Measurements from ENCODE around the gene MPP2. TPM values are rescaled to one million over a fixed set of nuclear protein-coding genes. Genes with fewer than 3 reads are reported as not detected.
"Not testable (repeated sequence)": the region's sequence is repeated elsewhere in the genome, so short reads cannot be mapped to it uniquely, and the experiment has no call there.

MPP2 gene
- polyA plus RNA-seq, 1 donor from 2014 or later: 25.5 TPM

DNA sequence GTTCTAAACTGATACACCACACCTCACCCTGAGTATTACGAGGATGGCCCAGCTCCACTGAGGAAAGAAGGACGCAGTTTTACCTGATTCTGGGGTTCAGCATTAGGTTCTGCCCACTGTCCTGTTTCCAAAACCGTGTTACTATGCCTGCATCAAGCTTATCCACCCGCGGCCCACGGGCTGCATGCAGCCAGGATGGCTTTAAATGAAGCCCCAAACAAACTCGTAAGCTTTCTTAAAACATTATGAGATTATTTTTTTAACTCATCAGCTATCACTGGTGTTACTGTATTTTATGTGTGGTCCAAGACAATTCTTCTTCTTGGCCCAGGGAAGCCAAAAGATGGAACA is 64.4 kb downstream of the MPP2 start:
- H2AFZ ChIP-seq (ENCODE audit: low read depth, low read length): no peak overlapping the region
- no peaks in the 10 kb centered on the region for H3K27me3 ChIP-seq (ENCODE audit: insufficient read depth, low read depth, low read length)
- no peaks in the 10 kb centered on the region for H3K9me2 ChIP-seq (ENCODE audit: insufficient read depth, low read length)
- H3K9ac ChIP-seq (ENCODE audit: low read length): no peak overlapping the region
- H3K79me2 ChIP-seq (replicated peaks; ENCODE audit: insufficient read depth, low read length): no peaks in the 10 kb centered on the region
- no peak overlapping the region for H3K27ac ChIP-seq (ENCODE audit: low read length)
- TF ChIP-seq RAD21 (conservative IDR thresholded peaks at IDR 0.05) (no peak), TAF1 (IDR thresholded peaks at IDR 0.05; ENCODE audit: low read depth) (no peak), SMC3 (conservative IDR thresholded peaks at IDR 0.05; ENCODE audit: poor library complexity) (no peak), POLR2AphosphoS5 (IDR thresholded peaks at IDR 0.05) (no peak), EP300 (conservative IDR thresholded peaks at IDR 0.05; ENCODE audit: poor library complexity, severe bottlenecking) (no peak), EZH2 (IDR thresholded peaks at IDR 0.05; ENCODE audit: borderline replicate concordance, insufficient read depth, low read length, poor library complexity, severe bottlenecking) (no peak), MXI1 (conservative IDR thresholded peaks at IDR 0.05; ENCODE audit: poor library complexity, severe bottlenecking) (no peak)
- TF ChIP-seq, protein P1, sequence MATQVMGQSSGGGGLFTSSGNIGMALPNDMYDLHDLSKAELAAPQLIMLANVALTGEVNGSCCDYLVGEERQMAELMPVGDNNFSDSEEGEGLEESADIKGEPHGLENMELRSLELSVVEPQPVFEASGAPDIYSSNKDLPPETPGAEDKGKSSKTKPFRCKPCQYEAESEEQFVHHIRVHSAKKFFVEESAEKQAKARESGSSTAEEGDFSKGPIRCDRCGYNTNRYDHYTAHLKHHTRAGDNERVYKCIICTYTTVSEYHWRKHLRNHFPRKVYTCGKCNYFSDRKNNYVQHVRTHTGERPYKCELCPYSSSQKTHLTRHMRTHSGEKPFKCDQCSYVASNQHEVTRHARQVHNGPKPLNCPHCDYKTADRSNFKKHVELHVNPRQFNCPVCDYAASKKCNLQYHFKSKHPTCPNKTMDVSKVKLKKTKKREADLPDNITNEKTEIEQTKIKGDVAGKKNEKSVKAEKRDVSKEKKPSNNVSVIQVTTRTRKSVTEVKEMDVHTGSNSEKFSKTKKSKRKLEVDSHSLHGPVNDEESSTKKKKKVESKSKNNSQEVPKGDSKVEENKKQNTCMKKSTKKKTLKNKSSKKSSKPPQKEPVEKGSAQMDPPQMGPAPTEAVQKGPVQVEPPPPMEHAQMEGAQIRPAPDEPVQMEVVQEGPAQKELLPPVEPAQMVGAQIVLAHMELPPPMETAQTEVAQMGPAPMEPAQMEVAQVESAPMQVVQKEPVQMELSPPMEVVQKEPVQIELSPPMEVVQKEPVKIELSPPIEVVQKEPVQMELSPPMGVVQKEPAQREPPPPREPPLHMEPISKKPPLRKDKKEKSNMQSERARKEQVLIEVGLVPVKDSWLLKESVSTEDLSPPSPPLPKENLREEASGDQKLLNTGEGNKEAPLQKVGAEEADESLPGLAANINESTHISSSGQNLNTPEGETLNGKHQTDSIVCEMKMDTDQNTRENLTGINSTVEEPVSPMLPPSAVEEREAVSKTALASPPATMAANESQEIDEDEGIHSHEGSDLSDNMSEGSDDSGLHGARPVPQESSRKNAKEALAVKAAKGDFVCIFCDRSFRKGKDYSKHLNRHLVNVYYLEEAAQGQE (IDR thresholded peaks at IDR 0.05; ENCODE audit: borderline replicate concordance): no peak
- TF ChIP-seq, protein P2, sequence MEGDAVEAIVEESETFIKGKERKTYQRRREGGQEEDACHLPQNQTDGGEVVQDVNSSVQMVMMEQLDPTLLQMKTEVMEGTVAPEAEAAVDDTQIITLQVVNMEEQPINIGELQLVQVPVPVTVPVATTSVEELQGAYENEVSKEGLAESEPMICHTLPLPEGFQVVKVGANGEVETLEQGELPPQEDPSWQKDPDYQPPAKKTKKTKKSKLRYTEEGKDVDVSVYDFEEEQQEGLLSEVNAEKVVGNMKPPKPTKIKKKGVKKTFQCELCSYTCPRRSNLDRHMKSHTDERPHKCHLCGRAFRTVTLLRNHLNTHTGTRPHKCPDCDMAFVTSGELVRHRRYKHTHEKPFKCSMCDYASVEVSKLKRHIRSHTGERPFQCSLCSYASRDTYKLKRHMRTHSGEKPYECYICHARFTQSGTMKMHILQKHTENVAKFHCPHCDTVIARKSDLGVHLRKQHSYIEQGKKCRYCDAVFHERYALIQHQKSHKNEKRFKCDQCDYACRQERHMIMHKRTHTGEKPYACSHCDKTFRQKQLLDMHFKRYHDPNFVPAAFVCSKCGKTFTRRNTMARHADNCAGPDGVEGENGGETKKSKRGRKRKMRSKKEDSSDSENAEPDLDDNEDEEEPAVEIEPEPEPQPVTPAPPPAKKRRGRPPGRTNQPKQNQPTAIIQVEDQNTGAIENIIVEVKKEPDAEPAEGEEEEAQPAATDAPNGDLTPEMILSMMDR (IDR thresholded peaks at IDR 0.05; ENCODE audit: poor library complexity, severe bottlenecking): no peak
- no peaks in the 10 kb centered on the region for H4K20me1 ChIP-seq (ENCODE audit: insufficient read depth)
- H3K4me2 ChIP-seq (ENCODE audit: low read length): no peak overlapping the region
- no peaks in the 10 kb centered on the region for H3K9me3 ChIP-seq (ENCODE audit: low read length)
- no peak overlapping the region for H3K4me3 ChIP-seq (ENCODE audit: low read length)
- no peaks in the 10 kb centered on the region for H3F3A ChIP-seq (ENCODE audit: insufficient read depth, low read length, poor library complexity, severe bottlenecking)
- no peaks in the 10 kb centered on the region for H3K36me3 ChIP-seq (ENCODE audit: insufficient read depth, low read length)

DNA sequence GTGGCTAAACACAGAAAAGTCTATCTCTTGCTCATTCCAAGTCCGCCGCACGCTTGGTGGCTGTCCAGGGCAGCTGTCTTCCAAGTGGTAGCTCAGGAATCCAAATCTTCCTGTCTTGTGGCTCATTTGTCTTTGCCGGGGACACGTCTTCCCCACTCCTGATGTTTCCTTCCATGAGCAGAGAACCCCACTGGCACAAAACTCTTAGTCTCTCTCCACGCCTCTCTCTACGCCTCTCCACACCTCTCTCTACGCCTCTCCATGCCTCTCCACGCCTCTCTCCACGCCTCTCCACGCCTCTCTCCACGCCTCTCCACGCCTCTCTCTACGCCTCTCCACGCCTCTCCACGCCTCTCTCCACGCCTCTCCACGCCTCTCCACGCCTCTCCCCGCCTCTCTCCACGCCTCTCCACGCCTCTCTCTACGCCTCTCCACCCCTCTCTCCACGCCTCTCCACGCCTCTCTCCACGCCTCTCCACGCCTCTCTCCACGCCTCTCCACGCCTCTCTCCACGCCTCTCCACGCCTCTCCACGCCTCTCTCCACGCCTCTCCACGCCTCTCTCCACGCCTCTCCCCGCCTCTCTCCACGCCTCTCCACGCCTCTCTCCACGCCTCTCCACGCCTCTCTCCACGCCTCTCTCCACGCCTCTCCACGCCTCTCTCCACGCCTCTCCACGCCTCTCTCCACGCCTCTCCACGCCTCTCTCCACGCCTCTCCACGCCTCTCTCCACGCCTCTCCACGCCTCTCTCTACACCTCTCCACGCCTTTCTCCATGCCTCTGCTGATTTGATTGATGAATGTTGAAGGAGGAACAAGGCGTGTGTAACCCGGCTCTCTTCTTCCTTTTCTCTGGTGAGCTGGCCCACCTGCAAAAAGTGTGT is 65.0 kb downstream of the MPP2 start:
- not testable (repeated sequence) for H3K9me3 ChIP-seq (ENCODE audit: low read length); H3K4me2 ChIP-seq (ENCODE audit: low read length); H3K9ac ChIP-seq (ENCODE audit: low read length); H3K27ac ChIP-seq (ENCODE audit: low read length); H3K27me3 ChIP-seq (ENCODE audit: insufficient read depth, low read depth, low read length); H3K9me2 ChIP-seq (ENCODE audit: insufficient read depth, low read length); H3K4me3 ChIP-seq (ENCODE audit: low read length); H3F3A ChIP-seq (ENCODE audit: insufficient read depth, low read length, poor library complexity, severe bottlenecking); H2AFZ ChIP-seq (ENCODE audit: low read depth, low read length); H4K20me1 ChIP-seq (ENCODE audit: insufficient read depth); H3K36me3 ChIP-seq (ENCODE audit: insufficient read depth, low read length); H3K79me2 ChIP-seq (replicated peaks; ENCODE audit: insufficient read depth, low read length)
